Measurements from ENCODE around the gene MMRN2.
"Not testable (repeated sequence)": the region's sequence is repeated elsewhere in the genome, so short reads cannot be mapped to it uniquely, and the experiment has no call there.

The MMRN2 gene

GRCh38 chr10:86938260-86938659 is 19.2 kb downstream of the MMRN2 start:
- DNase-seq = no peak

- DNase-seq = no peak
These were observed 19.8 kb downstream of the MMRN2 start for GRCh38 chr10:86937502-86938154.

GRCh38 chr10:86936661-86937501 is 20.5 kb downstream of the MMRN2 start:
- no peak for DNase-seq

- not testable (repeated sequence) for DNase-seq
These were observed 23.2 kb downstream of the MMRN2 start for GRCh38 chr10:86934162-86934711.

GRCh38 chr10:86932674-86933073 is 24.7 kb downstream of the MMRN2 start:
- no peak for DNase-seq

- DNase-seq = no peak
These were observed 25.5 kb downstream of the MMRN2 start for GRCh38 chr10:86931872-86932271.

GRCh38 chr10:86929468-86930380 is 27.7 kb downstream of the MMRN2 start:
- no peak for DNase-seq

GRCh38 chr10:86922553-86922961 is 34.9 kb downstream of the MMRN2 start:
- no peak for DNase-seq

GRCh38 chr10:86918022-86918471 is 39.4 kb downstream of the MMRN2 start:
- no peak for DNase-seq

- DNase-seq = no peak
These were observed 42.7 kb downstream of the MMRN2 start for GRCh38 chr10:86914734-86915133.

- DNase-seq = no peak
These were observed 52.0 kb downstream of the MMRN2 start for GRCh38 chr10:86905429-86905828.

- no peak for DNase-seq
These were observed 52.8 kb downstream of the MMRN2 start for GRCh38 chr10:86904600-86904999.

GRCh38 chr10:86900955-86901354 is 56.5 kb downstream of the MMRN2 start:
- DNase-seq = no peak

GRCh38 chr10:86899670-86900276 is 57.6 kb downstream of the MMRN2 start:
- peak; percentile 69 to 81 (median 80) for DNase-seq

- no peak for DNase-seq
These were observed 58.3 kb downstream of the MMRN2 start for GRCh38 chr10:86899132-86899531.

- no peak for DNase-seq
These were observed 58.9 kb downstream of the MMRN2 start for GRCh38 chr10:86898511-86898910.

GRCh38 chr10:86889997-86890396 is 67.4 kb downstream of the MMRN2 start:
- DNase-seq = no peak

GRCh38 chr10:86888585-86889381 is 68.6 kb downstream of the MMRN2 start:
- peak; percentile 57 to 80 (median 73) for DNase-seq

Measured in suppressor macrophage treated with lipopolysaccharide for 1 hour (primary cell).